SK-N-SH treated with all-trans-retinoic acid at 6 μM for 48 hours (cell line): Measurements from ENCODE around the gene KIF3C.

Experiments
- ZC3H10 ChIP-seq: fragments of 250-450 bp; sonication (Bioruptor Pico); IDR thresholded peaks from 2 replicates; pipeline ENCODE4 v1.5.1; 2021; ENCODE audit warnings: mild to moderate bottlenecking, moderate library complexity
- ZFP3 ChIP-seq: fragments of 250-450 bp; sonication (Bioruptor Pico); IDR thresholded peaks from 2 replicates; pipeline ENCODE4 v1.5.0; 2020; ENCODE audit warnings: mild to moderate bottlenecking, moderate library complexity

GRCh38 chr2:26001743-26002351, 19.6 kb upstream of the KIF3C start:
- TF ChIP-seq ZC3H10 (no peak), ZFP3 (no peak)
